Stimulated activated CD4-positive, alpha-beta T cell treated with anti-CD3 and anti-CD28 coated beads, TNF-alpha, amount 100 ng/mL, for 1 hour (primary cell): ENCODE results near the gene PGAM5.

Experiments used
- DNase-seq, 3 donors: peaks; one replicate each; pipeline ENCODE4 v3.0.0-alpha.2; 2020; ENCODE audit warnings: low read depth in 3 of 3, low spot score in 1 of 3

PGAM5 gene

DNA sequence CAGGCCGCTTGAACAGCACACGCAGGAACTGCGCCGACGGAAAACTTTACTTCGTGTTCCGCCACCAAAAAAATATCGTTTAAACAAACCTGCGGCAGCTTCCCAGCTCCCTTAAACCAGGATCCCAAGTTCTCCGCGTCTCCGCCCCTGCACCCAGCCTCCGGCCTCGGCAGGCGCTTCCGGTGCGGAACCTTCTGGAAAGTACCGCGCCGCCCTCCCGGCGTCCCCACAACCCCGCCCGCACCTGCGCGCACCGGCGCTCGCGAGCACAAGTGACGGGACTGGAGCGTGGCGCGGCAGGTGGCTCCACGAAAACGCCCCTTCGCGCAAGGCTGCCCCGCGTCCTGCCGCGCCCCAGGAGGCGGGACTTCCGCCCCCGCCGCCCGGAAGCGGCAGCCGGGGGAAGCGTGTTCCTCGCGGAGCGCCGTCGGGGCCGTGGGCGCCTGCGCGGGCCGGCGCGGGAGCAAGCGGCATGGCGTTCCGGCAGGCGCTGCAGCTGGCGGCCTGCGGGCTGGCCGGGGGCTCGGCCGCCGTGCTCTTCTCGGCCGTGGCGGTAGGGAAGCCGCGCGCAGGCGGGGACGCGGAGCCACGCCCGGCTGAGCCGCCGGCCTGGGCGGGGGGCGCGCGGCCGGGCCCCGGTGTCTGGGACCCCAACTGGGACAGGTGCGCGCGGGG is at the start of gene PGAM5:
Gene PGAM5, plus strand, starts transcription at position 438 of the 675 bp plus-strand sequence. Its CDS starts 35 bp downstream, at position 473.
- peak; percentile 80 to 88 (median 80) for DNase-seq

DNA sequence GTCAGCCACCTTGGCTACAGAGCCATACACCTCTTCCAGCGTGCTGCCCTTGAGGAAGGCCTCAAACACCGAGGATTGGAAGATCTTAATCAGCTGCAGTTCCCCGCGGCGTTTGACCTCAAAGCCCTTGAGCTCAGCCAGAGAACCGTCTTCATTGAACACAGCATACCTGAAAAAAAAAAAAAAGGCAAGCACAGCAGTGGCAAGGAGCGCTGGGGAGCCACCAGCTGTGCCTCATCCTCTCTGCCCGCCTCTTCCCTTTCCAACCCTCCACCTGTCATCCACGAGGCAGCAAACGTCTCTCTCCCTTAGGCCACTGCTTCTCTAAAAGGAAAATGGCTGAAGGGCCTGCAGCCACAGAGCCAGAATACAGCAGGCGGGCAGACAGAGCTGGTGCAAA is 49.6 kb upstream of the PGAM5 start:
- no peak for DNase-seq

- no peak for DNase-seq
Observed at GRCh38 chr12:132661972-132662371, 48.7 kb upstream of the PGAM5 start.

GRCh38 chr12:132662901-132663755 is 47.5 kb upstream of the PGAM5 start:
- DNase-seq = no peak

DNA sequence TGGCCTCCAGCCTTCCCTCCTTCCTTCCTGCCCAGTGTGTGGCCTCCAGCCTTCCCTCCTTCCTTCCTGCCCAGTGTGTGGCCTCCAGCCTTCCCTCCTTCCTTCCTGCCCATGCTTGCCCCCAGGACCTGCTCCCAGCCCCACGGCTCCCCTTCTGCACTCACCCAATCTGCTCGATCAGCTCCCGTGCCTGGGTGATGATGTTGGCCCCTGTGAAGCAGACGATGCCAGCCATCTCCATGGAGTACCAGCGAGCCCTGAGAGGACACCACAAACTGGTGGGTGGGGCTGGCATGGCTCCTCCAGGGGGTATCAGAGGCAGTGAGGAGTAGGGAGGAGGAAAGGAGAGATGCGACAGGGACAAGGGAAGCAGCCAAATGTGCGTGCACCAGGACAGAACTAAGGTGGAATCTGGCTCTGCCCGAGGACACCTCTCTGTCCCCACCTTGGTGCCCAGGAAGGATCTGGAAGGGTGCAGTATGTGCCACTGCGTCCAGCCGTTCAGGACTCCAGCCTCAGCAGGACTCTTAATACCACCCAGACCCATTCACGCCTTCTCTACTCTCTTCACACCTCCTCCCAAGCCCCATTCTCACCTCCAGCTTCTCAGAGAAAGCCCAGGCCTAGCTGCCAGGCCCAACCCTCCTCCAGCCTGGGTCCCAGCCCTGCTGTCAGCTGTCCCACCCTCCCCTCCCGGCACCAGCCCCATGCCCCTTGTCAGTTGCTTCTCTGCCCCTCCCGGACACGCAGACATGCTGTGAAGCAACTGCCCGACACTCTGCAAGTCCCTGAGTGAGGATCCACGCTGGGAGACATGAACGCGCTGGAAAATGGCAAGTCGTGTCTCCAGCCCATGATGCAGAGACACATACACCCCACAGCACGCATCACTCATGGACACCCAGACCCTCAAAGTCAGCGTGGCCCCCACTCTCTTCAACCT is 46.2 kb upstream of the PGAM5 start:
- no peak for DNase-seq

DNA sequence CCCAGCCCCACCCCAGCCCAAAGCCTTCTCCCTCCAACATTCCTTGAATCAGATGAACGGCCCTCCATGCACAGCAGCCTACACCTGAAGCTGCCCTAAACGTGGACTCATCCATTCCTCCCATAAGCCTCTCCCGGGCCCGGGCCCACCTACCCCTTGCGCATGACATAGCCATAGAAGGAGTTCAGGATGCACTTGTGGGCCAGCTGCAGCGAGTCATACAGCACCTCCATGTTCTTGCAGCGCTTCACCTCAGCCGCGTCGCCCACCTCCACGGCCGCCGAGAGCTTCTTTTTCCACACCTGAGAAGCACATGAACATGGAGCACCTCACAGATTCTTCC is 45.5 kb upstream of the PGAM5 start:
- no peak for DNase-seq

DNA sequence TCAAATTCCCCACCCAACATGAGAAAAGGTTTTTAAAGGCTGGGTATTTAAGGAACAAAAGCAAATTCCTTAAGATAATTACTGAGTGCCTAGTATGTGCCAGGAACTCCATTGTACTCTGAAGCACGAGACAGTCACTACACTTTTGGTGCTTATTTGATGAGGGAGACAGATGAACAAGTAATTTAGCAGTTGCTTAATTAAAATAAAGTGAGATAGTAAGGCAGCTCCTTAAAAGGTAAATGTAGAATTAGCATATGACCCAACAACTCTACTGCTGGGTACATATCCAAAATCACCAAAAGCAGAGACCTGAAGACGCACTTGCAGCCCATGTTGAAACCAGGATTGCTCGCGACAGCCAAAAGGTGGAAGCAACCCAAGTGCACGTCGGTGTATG is 44.8 kb upstream of the PGAM5 start:
- DNase-seq = no peak

- no peak for DNase-seq
Observed at GRCh38 chr12:132668191-132669088, 42.2 kb upstream of the PGAM5 start.

- DNase-seq = no peak
Observed at GRCh38 chr12:132669166-132669879, 41.3 kb upstream of the PGAM5 start.

- DNase-seq = no peak
Observed at GRCh38 chr12:132672116-132672515, 38.5 kb upstream of the PGAM5 start.

GRCh38 chr12:132672678-132673077 is 38.0 kb upstream of the PGAM5 start:
- no peak for DNase-seq

DNA sequence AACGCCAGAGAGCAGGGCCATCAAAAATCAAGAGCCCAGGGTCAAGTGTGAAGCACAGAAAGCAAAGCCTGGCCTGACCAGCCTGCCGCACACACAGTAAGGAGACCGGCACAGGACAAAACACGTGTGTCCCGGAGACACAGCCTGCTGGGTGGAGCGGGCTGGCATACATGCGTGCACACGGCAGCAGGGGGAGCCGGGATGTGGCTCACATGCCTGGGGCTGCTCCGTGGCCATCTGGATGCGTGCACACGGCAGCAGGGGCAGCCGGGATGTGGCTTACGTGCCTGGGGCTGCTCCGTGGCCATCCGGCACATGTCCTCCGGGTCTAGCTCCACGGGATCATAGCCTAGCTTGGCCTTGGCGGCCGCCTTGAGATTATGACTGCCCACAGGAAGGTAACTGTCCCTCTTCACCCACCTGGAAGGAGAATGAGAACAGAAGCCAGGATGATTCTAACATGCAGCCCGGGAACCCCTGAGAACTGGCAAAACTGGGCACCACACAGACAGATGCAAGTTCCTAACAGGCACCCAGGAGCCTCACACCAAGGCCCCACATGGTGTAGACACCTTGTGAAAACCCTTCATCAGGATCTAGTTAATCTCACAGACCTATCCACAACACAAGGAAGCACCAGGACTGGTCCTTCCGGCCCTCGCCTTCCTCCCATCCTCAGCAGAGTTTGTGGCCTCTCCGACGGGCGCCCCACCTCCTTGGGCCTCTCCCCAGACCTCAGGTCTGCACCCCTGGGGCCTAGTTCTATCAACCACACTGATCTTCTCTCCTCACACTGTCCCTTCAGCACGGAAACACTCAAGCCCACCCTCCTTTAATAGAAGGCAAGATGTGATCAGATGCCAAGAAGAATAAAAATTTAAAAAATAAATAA is 37.1 kb upstream of the PGAM5 start:
- DNase-seq = no peak

- DNase-seq = no peak
Observed at GRCh38 chr12:132674561-132674960, 36.1 kb upstream of the PGAM5 start.

- DNase-seq = no peak
Observed at GRCh38 chr12:132675757-132676432, 34.7 kb upstream of the PGAM5 start.

GRCh38 chr12:132677492-132677891 is 33.1 kb upstream of the PGAM5 start:
- DNase-seq = no peak

- no peak for DNase-seq
Observed at GRCh38 chr12:132685400-132685799, 25.2 kb upstream of the PGAM5 start.

DNA sequence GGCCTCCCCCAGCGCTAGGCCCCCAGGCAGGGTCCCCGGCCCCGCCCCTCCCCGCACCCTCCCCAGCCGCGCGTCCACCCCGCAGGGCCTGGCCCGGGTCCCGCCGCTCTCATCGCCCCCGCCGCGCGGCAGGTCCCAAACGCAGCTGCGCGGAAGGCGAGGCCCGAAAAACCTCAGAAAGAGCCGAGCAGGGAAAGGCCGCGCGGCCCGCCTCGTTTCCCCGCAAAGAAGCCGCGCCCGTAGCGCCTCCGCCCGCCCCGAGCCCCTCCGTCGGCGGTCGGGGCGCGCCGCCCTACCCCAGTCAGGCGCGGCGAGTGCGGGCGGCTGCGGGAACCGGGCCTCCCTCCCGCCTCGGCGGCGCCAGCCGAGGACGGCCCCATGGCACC is 23.8 kb upstream of the PGAM5 start:
- no peak for DNase-seq
